ENCODE data around the gene XRCC3. TPM values are rescaled to one million over a fixed set of nuclear protein-coding genes. Genes with fewer than 3 reads are reported as not detected.

XRCC3 gene
- total RNA-seq, 1 donor from 2014 or later: 6.1 TPM

DNA sequence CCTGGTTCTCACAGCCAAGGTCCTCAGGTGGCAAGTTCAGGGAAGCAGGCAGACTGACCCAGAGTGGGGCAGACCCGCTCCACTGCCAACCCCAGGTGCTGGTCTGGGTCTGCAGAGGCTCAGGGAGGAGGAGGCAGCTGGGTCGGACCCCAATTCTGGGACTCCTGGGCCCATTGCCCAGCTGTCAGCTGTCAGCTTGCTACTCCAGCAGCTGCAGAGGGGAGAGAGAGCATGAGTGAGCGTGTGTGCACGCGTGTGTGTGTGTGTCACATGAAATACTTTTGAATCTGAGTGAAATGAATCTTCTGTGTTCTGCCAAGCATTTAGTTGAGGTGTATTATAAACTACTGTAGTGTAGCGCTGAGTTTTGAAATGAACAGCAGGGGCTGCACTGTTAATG is 30.8 kb downstream of the XRCC3 start:
- no peak for TF ChIP-seq CTCF (IDR thresholded peaks at IDR 0.05; ENCODE audit: insufficient read depth, low read length, severe bottlenecking)
- FAIRE-seq (no peak), DNase-seq (ENCODE audit: low read depth) (no peak)
- Histone ChIP-seq H3K27me3 (ENCODE audit: control insufficient read depth, insufficient read depth, low read length) (no peaks in the 10 kb centered on the region), H3K36me3 (ENCODE audit: control insufficient read depth, insufficient read depth, low read length) (peaks cover 38% of the 10 kb centered on the region), H3K4me3 (ENCODE audit: low read depth, low read length) (no peak overlapping the region)

DNA sequence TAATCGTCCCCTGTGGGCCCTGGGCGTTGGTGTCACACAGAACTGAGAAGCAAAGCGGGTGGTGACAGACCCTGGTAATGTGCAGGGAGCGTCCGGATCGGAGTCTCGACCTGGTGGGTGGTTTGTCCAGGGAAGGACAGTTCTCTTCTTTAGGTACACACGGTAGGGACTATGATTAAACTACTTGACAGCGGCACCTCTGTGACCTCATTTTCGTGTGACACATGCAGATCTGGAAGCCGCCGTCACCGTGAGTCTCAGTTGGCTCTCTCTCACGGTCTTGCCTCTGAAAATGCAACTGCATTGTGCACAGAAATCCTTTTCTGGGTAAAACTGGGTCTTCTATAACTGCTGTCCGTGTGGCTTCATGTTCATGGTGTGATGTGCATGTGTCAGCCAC is 32.1 kb downstream of the XRCC3 start:
- peaks cover 40% of the 10 kb centered on the region for H3K36me3 ChIP-seq (ENCODE audit: control insufficient read depth, insufficient read depth, low read length)
- TF ChIP-seq CTCF (IDR thresholded peaks at IDR 0.05; ENCODE audit: insufficient read depth, low read length, severe bottlenecking): no peak
- peak; percentile 7 for FAIRE-seq

DNA sequence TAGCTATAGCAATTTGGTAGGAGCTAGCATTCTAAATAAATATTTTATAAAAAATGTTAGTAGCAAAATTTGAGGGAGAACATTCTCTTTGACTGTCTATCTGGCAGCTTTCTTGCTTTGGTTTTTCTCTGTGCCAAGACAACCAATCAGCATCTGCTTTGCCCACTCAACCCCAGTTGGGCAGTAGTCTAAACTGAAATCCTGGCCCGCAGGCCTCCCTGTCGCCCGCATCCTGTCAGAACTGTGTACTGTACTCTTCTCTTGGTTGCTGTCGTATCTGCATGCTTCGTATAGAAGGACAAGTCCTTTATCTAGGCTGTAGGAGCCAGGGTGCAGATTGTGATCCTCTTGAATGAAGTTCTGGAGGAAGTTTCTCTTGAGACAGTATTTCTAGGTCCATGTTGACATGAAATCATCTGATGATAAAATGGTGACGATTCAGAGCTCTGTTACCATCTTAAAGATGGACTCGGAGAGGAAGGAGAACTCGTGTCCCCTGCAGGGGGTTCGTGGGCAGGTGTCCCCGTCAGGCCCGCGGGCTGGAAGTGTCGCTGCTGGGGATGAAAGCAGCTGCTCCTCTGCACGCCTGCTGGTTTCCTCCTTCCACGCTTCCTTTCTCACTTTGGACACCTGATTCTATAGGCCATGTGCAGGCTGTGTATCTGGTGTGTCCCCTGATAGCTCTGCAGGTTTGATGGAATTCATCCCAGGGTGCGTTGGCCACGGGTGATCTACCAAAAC is 34.6 kb downstream of the XRCC3 start:
- DNase-seq (ENCODE audit: low read depth): no peak

More for the DNA sequence above, 32.1 kb downstream of the XRCC3 start:
- Histone ChIP-seq H3K27me3 (ENCODE audit: control insufficient read depth, insufficient read depth, low read length) (no peaks in the 10 kb centered on the region), H3K4me3 (ENCODE audit: low read depth, low read length) (no peak overlapping the region)
- DNase-seq (ENCODE audit: low read depth): no peak

GRCh38 chr14:103679351-103679750 is 35.9 kb downstream of the XRCC3 start:
- TF ChIP-seq CTCF (IDR thresholded peaks at IDR 0.05; ENCODE audit: insufficient read depth, low read length, severe bottlenecking): peak; percentile 54
- H3K4me3 ChIP-seq (ENCODE audit: low read depth, low read length): no peak overlapping the region
- FAIRE-seq: no peak
- no peaks in the 10 kb centered on the region for H3K27me3 ChIP-seq (ENCODE audit: control insufficient read depth, insufficient read depth, low read length)
- no peak for DNase-seq (ENCODE audit: low read depth)
- peaks cover 41% of the 10 kb centered on the region for H3K36me3 ChIP-seq (ENCODE audit: control insufficient read depth, insufficient read depth, low read length)

More for the DNA sequence above, 34.6 kb downstream of the XRCC3 start:
- Histone ChIP-seq H3K4me3 (ENCODE audit: low read depth, low read length) (no peak overlapping the region), H3K36me3 (ENCODE audit: control insufficient read depth, insufficient read depth, low read length) (peaks cover 41% of the 10 kb centered on the region), H3K27me3 (ENCODE audit: control insufficient read depth, insufficient read depth, low read length) (no peaks in the 10 kb centered on the region)
- no peak for FAIRE-seq
- no peak for TF ChIP-seq CTCF (IDR thresholded peaks at IDR 0.05; ENCODE audit: insufficient read depth, low read length, severe bottlenecking)

GRCh38 chr14:103676881-103677675 is 38.2 kb downstream of the XRCC3 start:
- no peak for DNase-seq (ENCODE audit: low read depth)
- FAIRE-seq: no peak
- no peak for TF ChIP-seq CTCF (IDR thresholded peaks at IDR 0.05; ENCODE audit: insufficient read depth, low read length, severe bottlenecking)
- Histone ChIP-seq H3K27me3 (ENCODE audit: control insufficient read depth, insufficient read depth, low read length) (no peaks in the 10 kb centered on the region), H3K4me3 (ENCODE audit: low read depth, low read length) (no peak overlapping the region), H3K36me3 (ENCODE audit: control insufficient read depth, insufficient read depth, low read length) (peaks cover 34% of the 10 kb centered on the region)

Data from bronchial epithelial cell (primary cell).